IPS-NIHi11 (cell line): ENCODE measurements around the gene PITPNM1.
"Not testable (repeated sequence)": the region's sequence is repeated elsewhere in the genome, so short reads cannot be mapped to it uniquely, and the experiment has no call there.

Experiments used
- DNase-seq: peaks from one replicate; pipeline ENCODE4 v3.0.0; 2012; ENCODE audit warnings: mixed read lengths, low spot score

Gene PITPNM1

GRCh38 chr11:67489885-67490726 lies 15.1 kb downstream of the PITPNM1 start:
- no peak for DNase-seq

DNA sequence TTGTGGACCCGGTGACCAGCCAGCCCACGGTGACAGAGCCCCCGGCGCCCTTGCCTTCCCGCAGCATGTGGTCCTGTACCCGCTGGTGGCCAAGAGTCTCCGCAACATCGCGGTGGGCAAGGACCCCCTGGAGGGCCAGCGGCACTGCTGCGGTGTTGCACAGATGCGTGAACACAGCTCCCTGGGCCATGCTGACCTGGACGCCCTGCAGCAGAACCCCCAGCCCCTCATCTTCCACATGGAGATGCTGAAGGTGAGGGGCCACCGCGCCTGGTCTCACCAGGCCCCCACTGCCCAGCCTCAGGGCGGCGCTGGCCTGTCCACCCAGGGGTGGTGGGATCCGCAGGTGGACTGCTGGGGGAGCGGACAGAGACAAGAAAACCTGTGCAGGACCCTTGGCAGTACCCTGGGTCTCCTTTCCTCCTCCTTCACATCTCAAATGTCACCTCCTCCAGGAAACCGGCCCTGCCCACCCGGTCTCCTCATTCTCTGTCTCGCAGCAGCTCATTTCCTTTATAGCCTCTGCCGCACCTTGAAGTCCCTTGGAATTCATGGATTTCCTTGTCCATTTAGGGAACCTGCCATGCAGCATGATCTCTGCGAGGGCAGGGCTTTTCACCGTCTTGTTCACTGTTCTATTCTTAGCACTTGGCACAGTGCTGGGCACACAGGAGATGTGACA lies 15.8 kb downstream of the PITPNM1 start:
- no peak for DNase-seq

DNA sequence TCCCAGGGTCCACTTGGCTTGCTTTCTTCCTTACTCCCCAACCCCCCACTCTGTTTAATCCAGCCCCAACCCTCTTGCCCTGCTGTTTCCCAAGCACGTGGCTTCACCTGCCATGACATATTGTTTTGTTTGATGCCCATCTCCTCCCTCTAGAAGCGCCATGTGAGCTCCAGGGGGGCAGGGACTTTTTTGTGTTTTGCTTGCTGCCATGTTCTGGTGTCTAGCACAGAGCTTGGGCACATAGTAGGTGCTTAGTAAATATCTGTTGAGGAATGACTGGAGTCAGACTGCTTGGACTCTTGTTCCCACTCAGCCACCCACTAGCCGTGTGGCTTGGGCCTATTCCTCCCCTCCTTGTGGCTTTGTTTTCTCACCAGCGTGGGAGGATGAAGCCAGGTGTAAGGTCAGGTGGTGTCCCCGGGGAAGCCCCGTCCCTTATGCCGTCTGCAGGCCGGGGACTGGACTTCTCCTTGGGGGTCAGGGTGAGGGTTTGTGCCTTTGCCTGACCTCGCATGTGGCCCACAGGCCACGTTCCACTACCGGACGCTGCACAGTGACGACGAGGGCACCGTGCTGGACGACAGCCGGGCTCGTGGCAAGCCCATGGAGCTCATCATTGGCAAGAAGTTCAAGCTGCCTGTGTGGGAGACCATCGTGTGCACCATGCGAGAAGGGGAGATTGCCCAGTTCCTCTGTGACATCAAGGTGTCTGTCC lies 18.5 kb downstream of the PITPNM1 start:
- no peak for DNase-seq

GRCh38 chr11:67485873-67486361 lies 19.2 kb downstream of the PITPNM1 start:
- not testable (repeated sequence) for DNase-seq

DNA sequence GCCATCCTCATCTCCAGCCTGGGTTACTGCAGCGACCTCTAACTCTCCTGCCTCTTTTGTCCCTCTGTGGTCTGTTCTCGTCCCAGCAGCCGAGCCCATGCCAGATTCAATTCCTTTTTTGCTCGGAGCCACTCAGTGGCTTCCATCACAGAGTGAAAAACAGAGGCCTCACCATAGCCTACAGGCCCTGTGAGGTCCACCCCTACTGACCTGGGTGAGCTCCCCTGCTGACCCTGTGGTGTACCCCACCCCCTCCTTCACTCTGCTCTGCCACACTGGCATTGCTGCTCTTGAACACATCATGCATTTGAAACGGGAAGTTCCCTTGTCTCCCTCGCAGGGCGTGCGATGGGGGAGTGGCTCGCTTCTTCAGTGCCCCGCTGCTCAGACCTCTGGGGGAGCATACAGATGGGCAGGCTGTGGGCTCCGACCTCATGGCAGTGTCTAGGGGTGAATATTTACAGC lies 20.3 kb downstream of the PITPNM1 start:
- DNase-seq = no peak

- no peak for DNase-seq
Observed at GRCh38 chr11:67483831-67484665, 21.1 kb downstream of the PITPNM1 start.

GRCh38 chr11:67482827-67483798 lies 22.1 kb downstream of the PITPNM1 start, which contains the start of gene AIP:
Gene AIP, plus strand, starts transcription at chr11:67483026. Its CDS starts 133 bp downstream, at chr11:67483159.
- DNase-seq = peak; percentile 99

GRCh38 chr11:67482275-67482826 lies 22.8 kb downstream of the PITPNM1 start:
- DNase-seq = no peak

DNA sequence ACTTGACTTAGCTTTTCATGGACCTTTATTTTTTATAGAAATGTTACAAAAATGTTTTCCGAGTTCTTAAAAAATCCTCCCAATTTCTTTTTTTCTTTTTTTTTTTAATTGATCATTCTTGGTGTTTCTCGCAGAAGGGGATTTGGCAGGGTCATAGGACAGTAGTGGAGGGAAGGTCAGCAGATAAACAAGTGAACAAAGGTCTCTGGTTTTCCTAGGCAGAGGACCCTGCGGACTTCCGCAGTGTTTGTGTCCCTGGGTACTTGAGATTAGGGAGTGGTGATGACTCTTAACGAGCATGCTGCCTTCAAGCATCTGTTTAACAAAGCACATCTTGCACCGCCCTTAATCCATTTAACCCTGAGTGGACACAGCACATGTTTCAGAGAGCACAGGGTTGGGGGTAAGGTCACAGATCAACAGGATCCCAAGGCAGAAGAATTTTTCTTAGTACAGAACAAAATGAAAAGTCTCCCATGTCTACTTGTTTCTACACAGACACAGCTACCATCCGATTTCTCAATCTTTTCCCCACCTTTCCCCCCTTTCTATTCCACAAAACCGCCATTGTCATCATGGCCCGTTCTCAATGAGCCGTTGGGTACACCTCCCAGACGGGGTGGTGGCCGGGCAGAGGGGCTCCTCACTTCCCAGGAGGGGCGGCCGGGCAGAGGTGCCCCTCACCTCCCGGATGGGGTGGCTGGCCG lies 27.7 kb downstream of the PITPNM1 start:
- not testable (repeated sequence) for DNase-seq

GRCh38 chr11:67476692-67477091 lies 28.5 kb downstream of the PITPNM1 start:
- DNase-seq = not testable (repeated sequence)

- no peak for DNase-seq
Observed at GRCh38 chr11:67472882-67473281, 32.3 kb downstream of the PITPNM1 start.

DNA sequence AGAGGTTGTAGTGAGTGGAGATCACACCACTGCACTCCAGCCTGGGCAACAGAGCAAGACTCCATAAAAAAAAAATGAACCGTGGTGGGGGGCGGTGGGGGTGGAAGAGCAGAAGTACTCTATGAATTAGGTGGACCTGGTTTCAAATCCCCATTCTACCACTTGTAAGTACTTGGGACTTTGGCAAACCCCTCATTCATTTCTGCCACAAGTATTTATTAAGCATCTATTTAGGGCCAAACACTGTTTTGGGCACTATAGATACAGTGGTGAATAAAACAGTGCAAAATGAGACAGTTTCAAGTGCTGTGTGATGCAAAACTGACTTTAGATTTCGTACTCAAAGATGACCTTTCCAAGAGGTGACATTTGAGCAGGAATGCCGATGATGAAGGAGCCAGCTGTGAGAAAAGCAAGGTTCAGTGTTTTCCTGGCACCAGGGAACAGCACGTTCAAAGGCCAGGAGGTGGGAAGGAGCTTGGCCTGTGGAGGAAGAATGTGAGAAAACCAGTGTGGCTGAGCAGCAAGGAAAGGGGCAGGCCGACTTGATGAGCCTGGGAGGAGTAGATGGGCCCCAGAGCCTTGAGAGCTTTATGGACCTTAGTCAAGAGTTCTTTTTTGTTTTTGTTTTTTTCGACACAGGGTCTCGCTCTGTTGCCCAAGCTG lies 34.7 kb downstream of the PITPNM1 start:
- no peak for DNase-seq

DNA sequence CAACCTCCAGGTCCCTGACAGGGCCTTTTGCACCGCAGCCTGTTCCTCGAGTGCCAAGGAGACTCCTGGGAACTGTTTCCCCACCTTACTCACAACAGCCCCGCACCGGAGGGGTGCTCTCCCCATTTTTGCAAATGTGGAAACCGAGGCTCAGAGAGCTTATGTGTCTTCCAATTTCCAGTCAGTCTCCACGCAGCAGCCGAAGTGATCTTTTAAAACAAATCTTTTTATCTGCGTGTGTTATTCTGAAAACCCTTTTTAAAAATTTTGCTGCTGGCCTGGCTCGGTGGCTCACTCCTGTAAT lies 35.7 kb downstream of the PITPNM1 start:
- no peak for DNase-seq

- peak; percentile 96 for DNase-seq
Observed at GRCh38 chr11:67468759-67469507, 36.2 kb downstream of the PITPNM1 start, which contains the start of gene TMEM134. Gene TMEM134, minus strand, starts transcription at chr11:67469251. Its CDS starts 59 bp downstream, at chr11:67469192.

DNA sequence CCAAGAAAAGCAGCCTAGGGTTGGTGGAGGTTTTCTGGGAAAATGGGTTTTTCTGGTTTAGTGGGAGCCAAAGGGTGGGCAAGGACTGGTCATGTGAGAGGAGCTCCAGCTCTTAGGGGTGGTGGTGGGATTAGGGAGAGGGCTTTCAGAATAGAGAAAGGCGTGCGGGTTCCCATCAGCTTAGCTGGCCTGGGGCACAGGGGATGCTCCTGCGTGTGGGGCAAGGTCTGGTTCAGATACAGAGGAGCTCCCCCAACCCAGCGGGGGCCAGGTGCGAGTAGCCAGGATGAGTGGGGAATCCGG lies 36.8 kb downstream of the PITPNM1 start:
- no peak for DNase-seq

GRCh38 chr11:67468056-67468455 lies 37.1 kb downstream of the PITPNM1 start:
- DNase-seq = no peak

DNA sequence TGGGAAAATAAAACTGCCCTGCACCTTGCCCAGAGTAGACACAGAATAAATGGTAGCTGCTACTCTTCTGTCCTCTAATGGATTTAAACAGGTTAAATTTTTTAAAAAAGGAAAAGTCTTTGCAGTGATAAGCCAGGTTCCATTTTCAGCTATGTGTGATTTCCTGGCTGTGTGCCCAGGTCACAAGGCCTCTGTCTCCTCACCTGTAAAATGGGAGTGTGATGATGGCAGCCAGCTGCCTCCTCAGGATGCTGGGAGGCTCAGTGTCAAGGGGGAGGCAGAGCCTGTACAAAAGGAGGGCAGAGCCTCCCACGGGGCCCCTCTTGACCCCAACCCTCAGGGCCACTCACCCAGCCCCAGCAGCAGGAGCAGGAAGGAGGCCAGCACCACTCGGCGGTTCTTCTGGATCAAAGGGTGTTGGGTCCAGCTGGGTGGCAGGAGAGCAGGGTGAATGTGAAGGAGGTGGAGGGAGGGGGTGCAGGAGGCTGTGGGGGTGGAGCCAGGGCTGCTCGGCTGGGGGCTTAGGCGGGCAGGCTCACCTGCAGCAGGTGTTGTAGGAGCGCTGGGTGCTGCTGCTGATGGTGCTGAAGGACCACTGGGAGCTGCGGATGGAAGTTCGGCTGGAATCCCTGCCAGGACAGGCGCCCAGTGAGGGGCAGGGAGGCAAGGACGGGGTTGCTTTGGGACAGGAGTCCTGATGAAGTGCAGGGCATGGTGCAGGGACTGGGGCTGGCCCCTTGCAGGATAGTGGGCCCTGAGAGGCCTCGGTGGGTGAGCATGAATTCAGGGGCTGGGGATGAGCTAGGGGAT lies 38.0 kb downstream of the PITPNM1 start:
- no peak for DNase-seq
